NCI-H2081 (cell line): ENCODE measurements around the gene XKR8.
"Not testable (repeated sequence)": the region's sequence is repeated elsewhere in the genome, so short reads cannot be mapped to it uniquely, and the experiment has no call there.

Source experiments
- DNase-seq, 2 experiments: peaks; one replicate each; lab custom pipeline; 2025; lab: John Stamatoyannopoulos, UW

XKR8 gene

GRCh38 chr1:27990920-27991537 is 31.3 kb downstream of the XKR8 start:
- no peak for DNase-seq

- DNase-seq, result no peak
These were observed 32.5 kb downstream of the XKR8 start for GRCh38 chr1:27992276-27992675.

GRCh38 chr1:27993241-27993640 is 33.5 kb downstream of the XKR8 start:
- no peak for DNase-seq

- no peak for DNase-seq
These were observed 34.3 kb downstream of the XKR8 start for GRCh38 chr1:27994060-27994459.

GRCh38 chr1:27994526-27994925 is 34.8 kb downstream of the XKR8 start:
- not testable (repeated sequence) for DNase-seq

GRCh38 chr1:27999055-27999454 is 39.3 kb downstream of the XKR8 start:
- no peak for DNase-seq

GRCh38 chr1:28002600-28002999 is 42.8 kb downstream of the XKR8 start:
- DNase-seq, result no peak

- DNase-seq, result not testable (repeated sequence)
These were observed 43.3 kb downstream of the XKR8 start for GRCh38 chr1:28003117-28003516.

- DNase-seq, result no peak
These were observed 51.2 kb downstream of the XKR8 start for GRCh38 chr1:28010969-28011368.
